Measurements from ENCODE around the gene CFAP210.

DNA sequence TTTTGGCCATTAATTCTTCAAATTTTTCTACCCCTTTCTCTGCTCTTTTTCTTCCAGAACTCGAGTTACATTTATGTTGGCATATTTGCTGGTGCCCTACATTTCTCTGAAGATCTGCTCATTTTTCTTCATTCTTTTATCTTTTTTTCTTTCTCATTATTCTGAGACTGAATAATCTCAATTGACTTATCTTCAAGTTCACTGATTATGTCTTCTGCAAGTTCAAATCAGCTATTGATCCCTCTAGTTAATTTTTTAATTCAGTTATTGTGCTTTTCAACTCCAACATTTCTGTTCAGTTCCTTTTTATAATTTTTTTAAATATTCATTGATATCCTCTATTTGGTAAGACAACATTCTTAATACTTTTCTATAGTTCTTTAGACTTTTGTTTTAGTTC lies 3.2 kb downstream of the CFAP210 start:
- TF ChIP-seq CTCF (IDR thresholded peaks at IDR 0.05; ENCODE audit: low read depth, low read length, missing input control): no peak
- TF ChIP-seq JUND (IDR thresholded peaks at IDR 0.05): no peak
- TF ChIP-seq YY1 (IDR thresholded peaks at IDR 0.05): no peak
- TF ChIP-seq RXRA (IDR thresholded peaks at IDR 0.05): no peak
- no peak for TF ChIP-seq EGR1 (IDR thresholded peaks at IDR 0.05; ENCODE audit: low read depth in 2 of 2)
- no peak for TF ChIP-seq TAF1 (conservative IDR thresholded peaks at IDR 0.05)
- no peak for TF ChIP-seq GABPA (IDR thresholded peaks at IDR 0.05 in 1 of 2, conservative IDR thresholded peaks at IDR 0.05 in 1 of 2)
- TF ChIP-seq HNF4A (conservative IDR thresholded peaks at IDR 0.05): no peak
- no peak for TF ChIP-seq RAD21 (IDR thresholded peaks at IDR 0.05)
